ENCODE measurements around the gene NOL11.
"Not testable (repeated sequence)": the region's sequence is repeated elsewhere in the genome, so short reads cannot be mapped to it uniquely, and the experiment has no call there.

NOL11 gene

DNA sequence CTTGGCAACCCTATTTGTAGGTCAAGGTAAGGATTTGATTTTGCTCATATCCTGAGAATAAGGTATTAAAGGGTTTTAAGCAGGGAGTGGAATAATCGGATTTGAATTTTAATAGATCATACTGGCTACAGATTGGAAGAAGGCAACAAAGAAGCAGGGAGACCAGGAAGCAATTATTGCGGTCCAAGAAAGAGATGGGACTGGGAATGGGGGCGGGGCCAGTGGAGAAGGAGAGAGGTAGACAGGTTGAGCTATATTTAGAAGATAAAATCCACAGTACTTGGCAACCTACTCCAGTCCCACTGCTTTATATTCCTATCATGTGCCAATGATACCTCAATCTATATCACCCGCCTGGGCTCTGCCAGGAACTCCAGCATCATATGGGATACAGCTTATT, 5.8 kb upstream of the NOL11 start:
- DNase-seq (ENCODE audit: low read depth): no peak

- DNase-seq (ENCODE audit: low read depth): no peak
These were observed 5.4 kb upstream of the NOL11 start for GRCh38 chr17:67712375-67712774.

- DNase-seq (ENCODE audit: low read depth): no peak
These were observed 4.6 kb upstream of the NOL11 start for GRCh38 chr17:67713169-67713568.

- no peak for DNase-seq (ENCODE audit: low read depth)
These were observed 1.3 kb upstream of the NOL11 start for GRCh38 chr17:67716405-67716798.

DNA sequence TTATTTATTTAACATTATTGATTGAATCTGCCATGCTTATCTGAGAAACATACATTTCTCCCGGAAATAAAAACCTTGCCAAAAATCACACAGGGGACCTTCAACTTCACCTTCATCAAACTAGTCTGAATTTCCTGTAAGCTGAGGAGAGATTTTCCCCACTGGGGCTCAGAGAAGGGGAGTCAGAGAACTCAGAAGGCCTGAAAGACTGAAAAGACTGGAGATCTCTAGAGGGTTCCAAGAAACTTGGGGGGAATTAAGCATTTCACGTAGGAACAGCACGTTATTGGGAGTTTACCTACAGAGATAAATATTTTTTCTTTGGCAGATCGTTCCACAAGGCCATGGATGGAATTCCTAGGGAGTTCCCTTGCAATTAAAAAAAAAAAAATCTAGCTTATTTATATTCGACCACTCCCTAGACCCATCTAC, 528 bp upstream of the NOL11 start:
- no peak for DNase-seq (ENCODE audit: low read depth)

GRCh38 chr17:67718325-67718941, 697 bp downstream of the NOL11 start:
- peak; percentile 84 for DNase-seq (ENCODE audit: low read depth)

DNA sequence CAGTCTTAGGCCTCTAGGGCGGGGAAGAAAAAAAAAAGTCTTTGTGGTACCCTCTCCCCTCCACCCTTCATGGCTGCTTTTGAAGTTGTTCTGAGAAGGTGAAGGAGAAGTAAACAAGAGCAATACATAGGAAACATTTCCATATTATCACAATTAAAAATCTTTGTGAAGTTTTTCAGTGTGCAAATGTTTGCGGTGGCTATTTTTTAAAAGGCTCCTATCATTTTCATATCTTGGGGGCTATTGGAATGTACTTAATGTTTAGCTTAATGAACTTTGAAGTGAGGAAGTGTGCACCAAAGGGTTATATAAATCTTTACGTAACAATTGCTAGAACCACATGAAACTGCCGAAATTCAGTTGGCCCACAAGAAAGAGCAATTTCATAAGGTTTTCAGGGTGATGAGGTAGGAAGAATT, 7.6 kb downstream of the NOL11 start:
- DNase-seq (ENCODE audit: low read depth): no peak

GRCh38 chr17:67725807-67726206, 8.1 kb downstream of the NOL11 start:
- DNase-seq (ENCODE audit: low read depth): no peak

DNA sequence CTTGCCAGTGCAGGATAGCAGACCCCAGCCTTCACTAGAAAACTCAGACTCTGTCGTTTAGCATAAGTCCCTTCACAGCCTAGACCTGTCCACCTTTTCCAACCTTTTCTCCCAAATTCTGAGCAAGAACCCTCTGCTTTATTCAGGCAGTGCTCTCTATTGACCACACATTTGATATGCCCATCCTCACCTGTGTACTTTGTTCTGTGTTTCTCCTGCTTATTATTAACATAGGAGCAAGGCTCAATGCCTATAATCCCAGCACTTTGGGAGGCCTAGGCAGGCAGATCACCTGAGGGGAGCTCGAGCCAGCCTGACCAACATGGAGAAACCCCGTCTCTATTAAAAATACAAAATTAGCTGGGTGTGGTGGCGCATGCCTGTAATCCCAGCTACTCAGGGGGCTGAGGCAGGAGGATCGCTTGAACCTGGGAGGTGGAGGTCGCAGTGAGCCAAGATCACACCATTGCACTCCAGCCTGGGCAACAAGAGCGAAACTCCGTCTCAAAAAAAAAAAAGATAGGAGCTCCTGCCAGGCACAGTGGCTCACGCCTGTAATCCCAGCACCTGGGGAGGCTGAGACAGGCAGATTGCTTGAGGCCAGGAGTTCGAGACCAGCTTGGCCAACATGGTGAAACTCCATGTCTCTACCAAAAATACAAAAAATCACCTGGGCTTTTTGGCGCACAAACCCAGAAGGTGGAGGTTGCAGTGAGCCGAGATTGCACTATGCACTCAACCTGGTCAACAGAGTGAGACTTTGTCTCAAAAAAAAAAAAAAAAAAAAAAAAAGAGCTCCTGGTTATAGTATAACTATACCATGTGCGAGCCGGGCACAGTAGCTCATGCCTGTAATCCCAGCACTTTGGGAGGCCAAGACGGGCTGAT, 9.7 kb downstream of the NOL11 start:
- not testable (repeated sequence) for DNase-seq (ENCODE audit: low read depth)

DNA sequence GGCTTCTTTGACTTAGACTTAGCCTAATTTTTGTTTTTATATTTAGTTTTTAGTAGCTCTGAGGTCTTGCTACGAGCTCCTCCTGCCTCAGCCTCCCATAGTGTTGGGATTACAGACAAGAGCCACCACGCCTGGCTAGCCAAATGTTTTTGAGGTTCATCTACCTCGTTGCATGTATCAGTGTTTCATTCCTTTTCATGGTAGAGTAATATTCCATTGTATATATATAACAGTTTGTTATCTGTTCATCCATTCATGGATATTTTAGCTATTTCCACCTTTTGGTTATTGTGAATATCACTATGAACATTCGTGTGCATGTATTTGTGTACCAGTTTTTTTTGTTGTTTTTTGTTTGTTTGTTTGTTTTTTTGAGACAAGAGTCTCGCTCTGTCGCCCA, 12.2 kb downstream of the NOL11 start:
- no peak for DNase-seq (ENCODE audit: low read depth)

DNA sequence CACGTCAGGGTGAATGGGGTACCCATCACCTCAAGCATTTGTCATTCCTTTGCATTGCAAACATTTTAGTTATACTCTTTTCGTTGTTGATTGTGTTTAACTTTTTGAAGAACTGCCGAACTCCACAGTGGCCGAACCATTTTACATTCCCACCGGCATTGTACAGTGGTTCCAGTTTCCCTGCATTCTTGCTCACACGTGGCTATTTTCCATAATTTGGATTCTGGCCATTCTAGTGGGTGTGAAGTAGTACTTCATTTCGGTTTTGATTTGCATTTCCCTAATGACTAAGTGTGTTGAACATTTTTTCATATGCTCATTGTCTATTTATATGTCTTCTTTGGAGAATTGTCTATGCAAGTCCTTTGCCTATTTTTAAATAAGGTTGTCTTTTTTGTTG, 13.0 kb downstream of the NOL11 start:
- no peak for DNase-seq (ENCODE audit: low read depth)

DNA sequence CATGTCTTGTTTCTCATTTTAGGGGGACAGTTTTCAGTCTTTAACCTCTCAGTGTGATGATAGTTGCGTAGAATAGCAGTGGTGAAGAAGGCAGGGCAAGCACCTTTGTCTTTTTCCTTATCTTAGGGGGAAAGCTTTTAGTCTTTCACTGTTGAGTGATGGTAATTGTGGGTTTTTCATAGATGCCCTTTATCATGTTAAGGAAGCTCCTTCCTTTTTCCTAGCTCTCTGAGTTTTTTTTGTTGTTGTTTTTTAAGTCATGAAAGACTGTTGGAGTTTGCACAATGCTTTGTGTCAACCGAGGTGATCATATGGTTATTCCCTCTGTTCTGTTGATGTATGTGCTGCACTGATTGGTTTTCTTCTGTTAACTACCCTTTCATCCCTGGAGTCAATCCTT, 15.7 kb downstream of the NOL11 start:
- no peak for DNase-seq (ENCODE audit: low read depth)

DNA sequence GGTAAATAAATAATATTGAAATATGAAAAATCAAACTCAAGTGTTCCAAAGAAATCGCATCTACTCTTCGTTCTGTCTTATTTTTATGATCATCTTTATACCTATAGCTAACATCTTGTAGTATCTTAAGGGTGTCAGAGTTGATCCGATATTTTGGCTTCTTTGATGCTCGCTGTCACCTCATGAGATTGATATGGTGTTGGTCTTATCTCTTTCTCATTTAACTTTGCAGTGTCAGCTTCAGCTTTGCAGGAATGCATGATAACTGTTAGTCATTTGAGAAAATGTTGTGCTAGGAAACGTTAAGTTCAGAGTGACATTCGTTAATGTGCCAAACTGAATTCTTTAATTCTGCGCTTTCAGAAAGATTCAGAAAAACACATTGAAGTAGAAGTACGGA, 19.4 kb downstream of the NOL11 start:
- DNase-seq (ENCODE audit: low read depth): no peak

DNA sequence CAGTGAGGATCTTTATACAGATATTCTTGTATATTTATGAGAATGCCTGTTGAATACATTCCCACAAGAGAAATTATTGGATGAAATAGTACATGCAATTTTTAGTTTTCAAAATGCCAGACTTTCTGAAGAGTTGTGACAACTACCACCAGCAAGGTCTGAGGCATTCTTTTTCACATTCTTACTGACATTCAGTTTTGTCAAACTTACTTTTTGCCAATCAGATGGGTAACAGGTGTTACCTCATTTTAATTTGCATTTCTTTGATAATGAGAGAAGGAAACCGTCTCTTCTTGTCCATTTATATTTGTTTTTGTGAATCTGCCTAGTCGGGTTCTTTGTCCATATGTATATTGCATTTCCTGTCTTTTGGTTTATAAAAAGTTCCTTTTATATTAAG, 24.3 kb downstream of the NOL11 start:
- no peak for DNase-seq (ENCODE audit: low read depth)

DNA sequence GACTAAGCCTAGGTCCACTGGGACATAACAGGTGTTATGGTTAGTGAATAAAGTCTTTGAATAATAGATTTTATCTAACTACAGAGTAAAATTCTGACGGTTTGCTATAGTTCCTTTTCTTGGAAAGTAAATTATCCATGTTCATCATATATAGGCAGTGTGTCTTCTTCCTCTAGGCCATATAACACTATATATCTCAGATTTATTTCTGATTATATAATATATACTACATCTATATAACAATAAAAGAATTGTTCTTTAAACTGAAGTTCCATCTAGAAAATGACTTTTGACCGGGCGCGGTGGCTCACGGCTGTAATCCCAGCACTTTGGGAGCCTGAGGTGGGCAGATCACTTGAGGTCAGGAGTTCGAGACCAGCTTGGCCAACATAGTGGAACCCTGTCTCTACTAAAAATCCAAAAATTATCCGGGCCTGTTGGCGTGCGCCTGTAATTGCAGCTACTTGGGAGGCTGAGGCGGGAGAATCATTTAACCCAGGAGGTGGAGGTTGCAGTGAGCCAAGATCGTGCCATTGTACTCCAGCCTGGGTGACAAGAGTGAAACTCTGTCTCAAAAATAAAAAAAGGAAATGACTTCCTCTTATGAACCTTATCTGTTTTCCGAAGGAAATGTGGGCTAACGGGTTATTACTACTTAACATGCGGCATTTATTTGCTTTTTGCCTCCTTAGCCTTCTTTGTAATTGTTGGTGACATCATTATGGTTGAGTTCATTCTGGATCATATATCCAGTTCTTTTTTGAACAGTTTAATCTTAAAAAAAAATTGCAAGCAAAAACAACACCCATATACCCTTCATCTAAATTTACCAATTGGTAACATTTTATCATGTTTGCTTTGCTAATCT, 29.2 kb downstream of the NOL11 start:
- no peak for DNase-seq (ENCODE audit: low read depth)

DNA sequence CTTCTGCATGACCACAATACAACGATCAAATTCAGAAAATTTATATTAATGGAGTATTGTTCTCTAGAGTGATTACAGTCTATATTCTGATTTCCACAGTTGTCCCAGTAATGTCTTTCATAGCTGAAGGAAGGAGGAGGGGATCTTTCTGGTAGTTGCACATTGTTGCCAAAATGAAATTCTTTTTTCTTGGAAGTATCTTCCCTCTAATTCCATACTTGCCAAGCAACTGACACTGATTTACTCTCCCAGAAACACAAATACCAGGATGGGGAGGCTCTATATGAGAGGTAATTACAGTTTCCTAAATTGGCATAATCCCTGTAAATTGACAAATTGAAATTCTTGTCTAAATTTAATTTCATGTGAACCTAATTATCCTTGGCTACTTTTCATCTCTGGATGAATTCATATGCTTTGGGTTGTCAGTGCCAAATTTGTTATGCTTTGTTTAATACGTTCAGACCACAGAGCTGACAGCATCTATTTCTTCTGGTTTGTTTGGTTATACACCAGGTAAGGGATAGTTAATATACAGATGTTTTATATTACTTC, 30.0 kb downstream of the NOL11 start:
- no peak for DNase-seq (ENCODE audit: low read depth)

DNA sequence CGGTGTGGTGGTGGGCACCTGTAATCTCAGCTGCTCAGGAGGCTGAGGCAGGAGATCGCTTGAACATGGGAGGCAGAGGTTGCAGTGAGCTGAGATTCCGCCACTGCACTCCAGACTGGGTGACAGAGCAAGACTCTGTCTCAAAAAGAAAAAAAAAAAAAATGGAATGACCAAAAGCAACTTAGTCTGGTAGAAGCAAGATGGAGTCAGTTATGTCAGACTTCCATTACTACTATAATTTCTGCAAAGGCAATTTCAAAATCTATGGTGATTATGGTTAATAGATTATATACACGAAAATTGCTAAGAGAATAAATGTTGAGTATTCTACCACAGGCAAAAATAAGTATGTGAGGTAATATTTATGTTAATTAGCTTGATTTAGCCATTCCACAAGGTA, 32.3 kb downstream of the NOL11 start:
- no peak for DNase-seq (ENCODE audit: low read depth)

- no peak for DNase-seq (ENCODE audit: low read depth)
These were observed 33.7 kb downstream of the NOL11 start for GRCh38 chr17:67751101-67752074.

GRCh38 chr17:67752160-67752559, 34.4 kb downstream of the NOL11 start:
- not testable (repeated sequence) for DNase-seq (ENCODE audit: low read depth)

- DNase-seq (ENCODE audit: low read depth): no peak
These were observed 35.3 kb downstream of the NOL11 start for GRCh38 chr17:67753026-67753425.

- DNase-seq (ENCODE audit: low read depth): no peak
These were observed 36.3 kb downstream of the NOL11 start for GRCh38 chr17:67754001-67754400.

All from ELR (cell line).